Naive B cell (primary cell): ENCODE data around the gene PAQR4. TPM values are rescaled to one million over a fixed set of nuclear protein-coding genes. Genes with fewer than 3 reads are reported as not detected.
A peak's percentile ranks its signal among the peaks of the same experiment; 100 is the strongest.

Source experiments
- ATAC-seq, 2 donors: fragments of 150-1000 bp; cut with Tn5 transposase; 2 replicates each; pipeline ENCODE4 v1.10.0; 2021; ENCODE audit warnings: low read depth in 2 of 2, mild to moderate bottlenecking in 2 of 2, moderate library complexity in 2 of 2
- DNase-seq: peaks from one replicate; pipeline ENCODE4 v3.0.0; 2022
- H3K27ac Mint-ChIP-seq, 6 donors: one replicate each; pipeline ENCODE4 v1.8.0; 2020 to 2022; ENCODE audit warnings: mild to moderate bottlenecking in 6 of 6, mixed read lengths in 6 of 6, moderate library complexity in 5 of 6, inconsistent platforms in 2 of 6
- H3K27me3 Mint-ChIP-seq, 3 donors: one replicate each; pipeline ENCODE4 v1.8.0; 2021 to 2022; ENCODE audit warnings: mixed read lengths in 3 of 3, mild to moderate bottlenecking in 1 of 3
- H3K36me3 Mint-ChIP-seq, 2 donors: one replicate each; pipeline ENCODE4 v1.8.0; 2020 to 2022; ENCODE audit warnings: mixed read lengths in 2 of 2, inconsistent platforms in 1 of 2, mild to moderate bottlenecking in 1 of 2
- H3K4me1 Mint-ChIP-seq, 3 donors: one replicate each; pipeline ENCODE4 v1.8.0; 2020 to 2022; ENCODE audit warnings: mixed read lengths in 3 of 3, inconsistent platforms in 1 of 3, mild to moderate bottlenecking in 1 of 3, moderate library complexity in 1 of 3
- H3K4me3 Mint-ChIP-seq, 8 donors: one replicate each; pipeline ENCODE4 v1.8.0; 2020 to 2022; ENCODE audit warnings: mild to moderate bottlenecking in 8 of 8, mixed read lengths in 8 of 8, moderate library complexity in 8 of 8, inconsistent platforms in 2 of 8
- H3K9me3 Mint-ChIP-seq, 7 donors: one replicate each; pipeline ENCODE4 v1.8.0; 2020 to 2022; ENCODE audit warnings: mixed read lengths in 7 of 7, mild to moderate bottlenecking in 5 of 7, inconsistent platforms in 2 of 7, moderate library complexity in 1 of 7
- polyA plus RNA-seq, 6 donors: library from polyadenylated mRNA; unstranded; fragments of 300-500 nt; fragmentation: Illumina TruSeq; gene quantifications; one replicate each; pipeline ENCODE4 v1.2.3, GENCODE V29; 2021; ENCODE audit warnings: low read depth in 6 of 6

The PAQR4 gene
- polyA plus RNA-seq, 6 donors from 2014 or later = 0.43 to 1.3 (median 1.1) TPM; not detected in 1

DNA sequence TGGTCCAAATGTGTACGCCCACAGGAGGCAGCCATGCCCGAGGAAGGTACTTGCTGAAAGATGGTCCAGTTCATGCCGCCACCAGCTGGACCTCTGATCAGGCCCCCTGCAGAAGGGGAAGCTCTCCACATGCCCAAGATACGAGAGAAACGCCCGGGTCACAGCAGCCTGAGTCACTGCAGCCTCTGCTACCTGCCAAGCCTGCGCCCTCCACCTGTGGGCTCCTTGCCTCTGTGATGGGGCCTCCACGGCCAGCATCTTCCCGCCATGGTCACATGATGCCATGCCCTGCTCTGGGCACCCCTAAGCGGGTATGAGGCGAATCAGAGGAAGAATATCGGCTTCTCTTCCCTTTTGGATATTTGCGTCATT, 18.8 kb upstream of the PAQR4 start:
- Mint-ChIP-seq H3K27ac (no peak overlapping the region), H3K9me3 (no peaks in the 10 kb centered on the region), H3K27me3 (peaks cover 0 to 4% (median 0%) of the 10 kb centered on the region in 3 donors), H3K4me1 (peaks cover 0 to 7% (median 0%) of the 10 kb centered on the region in 3 donors), H3K36me3 (peaks cover 0 to 9% of the 10 kb centered on the region in 2 donors), H3K4me3 (peak overlapping the region in 1 of 8 donors; percentile 25)
- DNase-seq = no peak
- no peak for ATAC-seq

DNA sequence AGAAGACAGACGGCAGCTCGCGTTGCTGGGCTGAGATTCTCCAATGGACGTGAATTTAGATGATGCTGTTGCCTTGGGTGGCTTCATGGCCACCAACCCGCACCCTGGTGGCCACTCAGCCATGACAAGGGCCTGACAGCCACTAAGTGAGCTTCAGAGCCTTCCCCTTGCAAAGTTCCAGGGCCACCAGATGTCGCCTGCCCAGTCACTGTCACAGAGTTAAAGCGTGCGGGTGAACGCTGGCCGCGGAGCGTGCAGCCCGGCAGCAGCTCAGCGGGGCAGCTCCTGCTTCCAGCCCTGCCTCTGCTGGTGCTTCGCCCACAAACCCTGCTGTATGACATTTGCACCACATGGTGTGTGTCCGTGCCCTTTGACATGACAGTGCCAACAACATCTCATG, 18.4 kb upstream of the PAQR4 start:
- H3K27ac Mint-ChIP-seq = peak overlapping the region in 1 of 6 donors; percentile 82
- DNase-seq (no peak), ATAC-seq (no peak)
- H3K27me3 Mint-ChIP-seq = peaks cover 0 to 5% (median 0%) of the 10 kb centered on the region in 3 donors
- peaks cover 0 to 7% (median 0%) of the 10 kb centered on the region in 3 donors for H3K4me1 Mint-ChIP-seq
- H3K36me3 Mint-ChIP-seq = peaks cover 0 to 9% of the 10 kb centered on the region in 2 donors
- H3K4me3 Mint-ChIP-seq = no peak overlapping the region
- H3K9me3 Mint-ChIP-seq = no peaks in the 10 kb centered on the region

DNA sequence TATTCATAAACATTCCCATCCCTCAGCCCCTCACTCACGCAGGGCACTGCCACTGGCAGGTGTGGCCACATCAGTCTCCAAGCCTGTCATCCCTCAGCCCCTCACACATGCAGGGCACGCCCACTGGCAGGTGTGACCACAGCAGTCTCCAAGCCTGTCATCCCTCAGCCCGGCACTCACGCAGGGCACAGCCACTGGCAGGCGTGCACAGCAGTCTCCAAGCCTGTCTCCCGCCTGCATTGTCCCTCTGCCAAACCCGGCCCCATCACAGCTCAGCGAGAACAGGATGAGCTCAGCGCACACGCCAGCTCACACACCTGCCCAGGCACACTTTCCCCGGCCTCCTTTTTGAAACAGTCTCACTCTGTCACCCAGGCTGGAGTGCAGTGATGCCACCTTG, 16.5 kb upstream of the PAQR4 start:
- peaks cover 0 to 7% (median 0%) of the 10 kb centered on the region in 3 donors for H3K4me1 Mint-ChIP-seq
- H3K27ac Mint-ChIP-seq = no peak overlapping the region
- DNase-seq = no peak
- H3K4me3 Mint-ChIP-seq = no peak overlapping the region
- no peak for ATAC-seq
- H3K27me3 Mint-ChIP-seq = peaks cover 0 to 23% (median 14%) of the 10 kb centered on the region in 3 donors
- peaks cover 0 to 9% of the 10 kb centered on the region in 2 donors for H3K36me3 Mint-ChIP-seq
- H3K9me3 Mint-ChIP-seq = no peaks in the 10 kb centered on the region

DNA sequence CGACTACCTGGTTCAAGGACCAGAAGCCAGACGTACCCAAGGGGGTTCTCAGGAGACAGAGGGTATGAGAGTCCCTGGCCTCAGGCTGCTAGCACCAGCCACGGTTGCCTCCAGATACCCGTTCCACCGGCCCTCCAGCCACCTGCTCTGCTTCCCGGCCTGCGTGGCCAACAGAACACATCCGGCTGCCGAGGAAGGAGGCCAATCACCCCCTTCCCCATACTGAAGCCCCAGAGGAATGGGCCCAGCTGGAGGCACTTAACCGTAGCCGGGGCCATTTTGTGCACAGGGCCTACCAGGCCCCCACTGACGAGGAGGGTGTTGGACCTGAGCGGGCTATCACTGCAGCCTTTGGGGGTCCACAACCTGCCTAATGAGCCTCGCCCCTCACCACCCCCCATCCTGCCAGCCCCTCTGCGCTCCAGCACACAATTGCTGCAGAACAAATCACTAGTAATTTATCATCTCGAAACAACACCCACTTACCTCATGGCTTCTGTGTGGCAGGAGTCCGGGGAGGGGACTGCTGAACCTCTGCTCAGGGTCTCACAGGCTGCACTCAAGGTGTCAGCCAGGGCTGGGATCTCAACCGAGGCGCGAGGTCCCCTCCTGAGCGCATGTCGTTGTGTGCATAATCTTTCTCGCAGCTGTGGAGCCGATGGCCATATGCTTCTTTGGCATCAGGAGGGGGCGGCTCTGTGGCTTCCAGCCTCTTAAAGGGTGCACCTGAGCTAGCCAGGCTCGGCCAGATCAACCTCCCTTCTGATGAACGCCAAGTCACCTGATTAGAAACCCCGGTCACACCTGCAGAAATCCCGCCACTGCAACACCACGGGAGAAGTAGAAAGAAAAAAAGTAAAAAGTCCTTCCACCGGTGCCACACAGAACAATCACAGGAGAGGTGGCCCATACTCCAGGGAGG, 15.2 kb upstream of the PAQR4 start:
- ATAC-seq (peak in 1 of 2 donors; percentile 88), DNase-seq (no peak)
- peaks cover 0 to 9% of the 10 kb centered on the region in 2 donors for H3K36me3 Mint-ChIP-seq
- peaks cover 0 to 23% (median 14%) of the 10 kb centered on the region in 3 donors for H3K27me3 Mint-ChIP-seq
- H3K27ac Mint-ChIP-seq = peak overlapping the region in 2 of 6 donors; percentile 47 to 74
- no peaks in the 10 kb centered on the region for H3K9me3 Mint-ChIP-seq
- peak overlapping the region in 2 of 8 donors; percentile 42 to 45 for H3K4me3 Mint-ChIP-seq
- peaks cover 0 to 7% (median 0%) of the 10 kb centered on the region in 3 donors for H3K4me1 Mint-ChIP-seq

DNA sequence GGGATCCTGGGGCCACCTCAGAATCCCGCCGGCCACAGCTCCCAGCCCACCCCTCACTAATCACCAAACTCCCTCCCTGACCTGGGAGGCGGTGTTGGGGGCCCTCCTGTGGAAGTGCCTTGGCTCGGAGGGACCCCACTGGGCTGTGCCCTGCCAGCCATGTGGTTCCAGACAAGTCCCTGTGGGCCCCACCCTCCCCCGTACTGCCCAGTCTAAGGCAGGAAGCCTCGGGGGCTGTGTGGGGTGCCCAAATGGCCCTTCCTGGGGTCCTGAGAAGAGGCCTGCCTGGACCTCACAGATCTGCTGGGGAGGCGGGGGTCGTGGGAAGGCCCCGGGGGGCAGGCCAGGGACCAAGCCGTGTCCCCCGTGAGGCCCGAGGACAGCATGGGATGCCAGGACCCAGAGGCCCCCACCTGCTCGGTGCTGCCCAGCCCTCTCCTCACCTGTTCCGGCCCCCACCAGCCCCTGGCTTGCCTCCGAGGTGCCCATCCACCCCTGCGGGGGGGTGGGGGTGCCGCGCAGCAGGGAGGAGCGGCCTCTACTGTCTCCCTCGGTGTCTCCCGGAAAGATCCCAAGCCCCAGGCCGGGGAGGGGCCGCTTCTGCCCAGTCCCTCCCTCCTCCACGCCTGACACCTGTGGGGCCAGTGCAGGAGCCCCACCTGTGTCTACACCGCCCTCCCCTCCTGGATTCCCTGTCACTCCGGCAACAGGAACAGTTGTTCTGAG, 14.3 kb upstream of the PAQR4 start:
- peaks cover 0 to 24% (median 14%) of the 10 kb centered on the region in 3 donors for H3K27me3 Mint-ChIP-seq
- no peak overlapping the region for H3K27ac Mint-ChIP-seq
- no peak for DNase-seq
- H3K36me3 Mint-ChIP-seq = peaks cover 0 to 2% of the 10 kb centered on the region in 2 donors
- H3K4me3 Mint-ChIP-seq = no peak overlapping the region
- no peak for ATAC-seq
- H3K9me3 Mint-ChIP-seq = no peaks in the 10 kb centered on the region
- H3K4me1 Mint-ChIP-seq = peaks cover 0 to 7% (median 0%) of the 10 kb centered on the region in 3 donors

DNA sequence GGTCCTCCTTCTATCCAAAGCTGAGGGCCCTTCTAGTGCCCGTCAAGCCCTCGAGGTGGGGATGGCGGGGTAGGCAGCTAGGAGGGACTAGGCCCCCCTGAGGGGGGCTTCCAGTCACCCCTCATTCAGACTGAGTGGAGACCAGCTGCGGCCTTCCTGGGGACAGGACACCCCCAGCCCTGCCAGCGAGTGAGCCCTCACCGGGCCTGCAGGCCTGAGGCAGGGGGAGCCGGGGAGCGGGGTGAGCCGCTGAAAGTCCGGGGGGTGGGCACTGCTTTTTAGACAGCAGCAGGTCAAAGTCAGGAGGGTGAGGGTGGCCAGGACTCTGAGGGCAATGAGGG, 13.7 kb upstream of the PAQR4 start:
- Mint-ChIP-seq H3K27ac (no peak overlapping the region), H3K9me3 (no peaks in the 10 kb centered on the region), H3K4me1 (peaks cover 0 to 7% (median 0%) of the 10 kb centered on the region in 3 donors), H3K27me3 (peaks cover 0 to 30% (median 14%) of the 10 kb centered on the region in 3 donors), H3K4me3 (no peak overlapping the region), H3K36me3 (no peaks in the 10 kb centered on the region)
- DNase-seq (no peak), ATAC-seq (no peak)

DNA sequence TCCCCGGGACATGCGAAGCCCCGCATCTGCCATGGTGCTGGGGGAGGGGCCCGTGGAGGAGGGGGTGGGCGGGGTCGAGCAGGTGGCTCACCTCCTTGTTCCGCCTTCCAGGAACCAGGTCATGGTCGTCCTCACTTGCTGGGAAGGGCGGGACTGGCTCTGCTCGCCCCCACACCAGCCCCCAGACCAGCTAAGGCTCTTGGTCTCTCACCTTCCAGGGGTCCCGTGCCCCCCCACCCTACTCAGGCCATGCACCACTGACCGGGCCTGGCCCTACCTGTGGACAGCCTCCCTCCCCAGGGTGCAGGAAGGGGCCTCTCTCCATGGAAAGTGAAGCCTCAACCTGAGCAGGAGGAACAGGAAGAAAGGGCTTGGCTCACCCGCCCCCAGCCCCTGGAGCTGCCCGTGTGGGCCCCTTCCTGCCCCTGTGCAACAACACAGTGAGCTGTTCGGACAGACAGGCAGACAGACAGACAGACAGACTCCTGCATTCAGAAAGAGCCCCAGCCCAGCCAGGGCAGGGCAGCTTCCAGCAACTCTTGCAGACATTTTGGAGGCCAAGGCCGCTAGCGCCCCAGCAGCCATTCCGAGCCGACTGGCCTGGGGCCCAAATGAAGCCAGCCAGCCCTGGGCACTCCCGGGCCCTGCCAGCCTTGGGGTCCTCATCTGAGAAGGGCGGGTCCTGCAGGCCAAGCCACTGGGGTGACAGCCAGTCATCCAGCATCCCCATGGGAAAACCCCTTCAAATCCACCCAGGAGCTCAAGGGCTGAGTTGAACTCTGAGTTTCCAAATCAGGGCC, 13.2 kb upstream of the PAQR4 start:
- DNase-seq = no peak
- peaks cover 0 to 7% (median 0%) of the 10 kb centered on the region in 3 donors for H3K4me1 Mint-ChIP-seq

DNA sequence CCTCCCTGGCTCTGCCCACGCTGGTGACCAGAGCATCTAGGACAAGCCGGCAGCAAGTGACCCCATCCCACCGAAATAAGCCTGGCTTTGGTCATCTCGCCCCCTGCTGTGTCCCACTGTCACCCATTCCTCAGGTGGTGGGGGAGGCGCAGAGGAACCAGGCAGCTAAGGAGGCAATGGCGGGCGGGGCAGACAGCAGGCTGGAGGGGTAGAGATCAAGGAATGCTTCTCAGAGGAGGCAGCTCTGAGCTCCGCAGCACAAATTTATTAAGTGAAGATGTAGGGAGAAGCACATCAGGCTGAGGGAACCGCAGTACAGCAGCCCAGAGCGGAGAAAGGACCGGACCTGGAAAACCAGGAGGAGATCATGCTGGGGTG, 12.6 kb upstream of the PAQR4 start:
- peak overlapping the region in 1 of 6 donors; percentile 70 for H3K27ac Mint-ChIP-seq
- DNase-seq = no peak
- no peaks in the 10 kb centered on the region for H3K9me3 Mint-ChIP-seq
- no peaks in the 10 kb centered on the region for H3K36me3 Mint-ChIP-seq
- H3K4me3 Mint-ChIP-seq = no peak overlapping the region
- H3K4me1 Mint-ChIP-seq = peaks cover under 1 to 8% (median 2%) of the 10 kb centered on the region in 3 donors
- ATAC-seq = no peak
- peaks cover 0 to 32% (median 14%) of the 10 kb centered on the region in 3 donors for H3K27me3 Mint-ChIP-seq

More for the DNA sequence above, 13.2 kb upstream of the PAQR4 start:
- H3K36me3 Mint-ChIP-seq = no peaks in the 10 kb centered on the region
- peaks cover 0 to 32% (median 14%) of the 10 kb centered on the region in 3 donors for H3K27me3 Mint-ChIP-seq
- no peak for ATAC-seq
- H3K9me3 Mint-ChIP-seq = no peaks in the 10 kb centered on the region
- H3K27ac Mint-ChIP-seq = peak overlapping the region in 1 of 6 donors; percentile 36
- no peak overlapping the region for H3K4me3 Mint-ChIP-seq

DNA sequence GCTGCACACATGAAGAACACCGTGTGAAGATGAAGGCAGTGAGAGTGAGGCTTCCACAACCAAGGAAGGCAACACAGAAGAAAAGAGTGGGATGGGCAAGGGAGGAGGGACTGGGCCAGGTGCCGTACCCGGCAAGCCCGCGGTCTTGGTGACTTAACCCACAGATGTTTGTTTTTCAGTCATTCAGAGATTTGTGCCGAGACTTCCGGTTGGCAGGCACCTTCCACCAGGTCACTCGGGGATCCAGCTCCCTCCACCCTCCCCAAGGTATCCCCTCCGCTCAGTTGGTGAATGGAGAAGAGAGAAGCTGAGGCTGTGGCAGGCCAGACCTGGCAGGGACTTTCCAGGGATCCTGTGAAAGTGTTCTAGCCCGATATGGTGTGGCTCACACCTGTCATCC, 9.9 kb upstream of the PAQR4 start:
- no peak for DNase-seq
- Mint-ChIP-seq H3K9me3 (no peaks in the 10 kb centered on the region), H3K27ac (no peak overlapping the region), H3K4me3 (no peak overlapping the region), H3K36me3 (no peaks in the 10 kb centered on the region), H3K4me1 (peaks cover 11 to 22% (median 14%) of the 10 kb centered on the region in 3 donors), H3K27me3 (peaks cover 4 to 34% (median 14%) of the 10 kb centered on the region in 3 donors)
- no peak for ATAC-seq

DNA sequence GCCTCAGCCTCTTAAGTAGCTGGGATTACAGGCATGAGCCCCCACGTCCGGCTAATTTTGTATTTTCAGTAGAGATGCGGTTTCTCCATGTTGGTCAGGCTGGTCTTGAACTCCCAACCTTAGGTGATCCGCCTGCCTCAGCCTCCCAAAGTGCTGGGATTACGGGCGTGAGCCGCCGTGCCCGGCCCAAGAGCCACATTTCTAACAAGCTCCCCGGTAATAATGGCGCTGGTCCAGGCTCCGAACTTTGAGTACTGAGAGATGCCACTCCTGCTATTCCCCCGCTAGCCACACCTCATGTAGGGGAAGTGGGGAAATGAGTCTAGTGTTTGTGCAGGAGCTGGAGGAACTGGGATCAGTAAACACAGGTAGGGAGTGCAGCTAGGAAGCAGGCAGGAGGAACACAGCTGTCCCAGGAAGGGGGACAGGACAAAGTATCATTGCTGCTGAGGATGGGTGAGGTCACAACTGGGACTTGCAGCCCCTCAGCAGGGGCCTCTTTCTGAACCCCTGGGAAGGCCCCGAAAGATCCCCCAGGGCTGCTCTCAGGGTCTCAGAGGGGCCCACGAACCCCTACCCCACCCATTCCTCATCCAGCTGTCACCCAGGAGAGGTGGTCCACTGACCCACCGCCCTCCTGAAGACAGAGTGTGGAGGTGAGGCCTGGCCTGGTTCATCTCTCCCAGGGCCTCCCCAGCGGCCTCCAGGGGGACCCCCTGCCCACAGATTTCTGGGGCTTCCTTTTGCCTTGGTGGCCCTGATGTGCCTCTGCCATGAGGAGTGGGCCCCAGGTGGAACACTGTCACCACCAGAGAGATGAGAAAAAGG, 8.8 kb upstream of the PAQR4 start:
- Mint-ChIP-seq H3K4me1 (peaks cover 15 to 28% (median 20%) of the 10 kb centered on the region in 3 donors), H3K9me3 (no peaks in the 10 kb centered on the region), H3K36me3 (no peaks in the 10 kb centered on the region), H3K4me3 (no peak overlapping the region), H3K27ac (peak overlapping the region in 2 of 6 donors; percentile 48 to 76), H3K27me3 (peaks cover 4 to 34% (median 14%) of the 10 kb centered on the region in 3 donors)
- ATAC-seq (no peak), DNase-seq (no peak)

DNA sequence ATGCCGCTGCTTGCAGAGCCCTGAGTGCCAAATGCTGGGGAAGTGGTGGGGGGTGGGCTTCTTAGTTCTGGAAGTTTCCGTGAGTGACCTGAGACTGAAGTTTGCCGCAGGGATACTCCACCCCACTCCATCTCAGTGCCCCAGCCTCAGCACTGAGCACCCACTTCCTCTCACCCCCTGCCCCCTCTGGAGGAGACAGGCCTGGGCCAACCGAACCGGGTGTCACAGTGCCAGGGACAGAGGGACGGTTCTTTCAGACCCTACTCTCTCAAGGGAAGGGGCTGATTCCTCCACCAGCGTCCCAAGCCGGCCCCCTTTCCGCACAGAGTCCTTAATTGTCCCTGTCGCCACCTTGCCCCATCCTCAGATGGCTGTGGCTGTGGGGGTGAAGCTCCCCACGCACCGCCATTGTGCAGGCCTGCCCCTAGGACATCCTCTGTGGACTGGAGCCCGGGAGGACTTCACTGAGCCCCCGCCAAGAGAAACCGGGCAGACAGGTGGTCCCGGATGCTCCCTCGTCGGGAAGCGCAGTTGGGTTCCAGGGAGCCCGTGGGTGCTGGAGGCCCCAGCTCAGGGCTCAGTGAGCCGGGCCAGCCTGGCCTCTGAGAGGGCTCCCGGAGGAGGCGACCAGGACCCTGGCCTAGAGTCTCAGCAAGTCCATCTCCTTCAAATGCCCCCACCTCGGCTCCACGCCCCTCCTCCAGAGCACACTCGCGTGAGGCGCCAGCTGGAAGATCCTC, 6.6 kb upstream of the PAQR4 start:
- no peaks in the 10 kb centered on the region for H3K9me3 Mint-ChIP-seq
- H3K27ac Mint-ChIP-seq = no peak overlapping the region
- H3K36me3 Mint-ChIP-seq = no peaks in the 10 kb centered on the region
- peaks cover 19 to 31% (median 20%) of the 10 kb centered on the region in 3 donors for H3K4me1 Mint-ChIP-seq
- H3K27me3 Mint-ChIP-seq = peaks cover 1 to 15% (median 4%) of the 10 kb centered on the region in 3 donors
- peak overlapping the region; percentile 5 to 90 (median 68) for H3K4me3 Mint-ChIP-seq
- DNase-seq (no peak), ATAC-seq (no peak)
